Gastrocnemius medialis (tissue), 4 donors: ENCODE data around the gene FBXW4.

ENCODE experiments used
- POLR2A ChIP-seq, 2 donors: fragments of 450-650 bp; IDR thresholded peaks; one replicate each; pipeline ENCODE4 v1.6.1; 2017; ENCODE audit warnings: antibody characterized with exemption in 2 of 2, mild to moderate bottlenecking in 2 of 2, moderate library complexity in 2 of 2
- TF ChIP-seq, protein P1 (sequence below), 5 experiments: fragments of 450-650 bp in 3 of 5; fragments of 200-600 bp in 2 of 5; sonication (generic) in 2 of 5; IDR thresholded peaks in 4 of 5; conservative IDR thresholded peaks in 1 of 5; 1 replicate in 4 of 5; 2 replicates in 1 of 5; pipeline ENCODE4 v1.5.1; 2016 to 2019; ENCODE audit warnings: antibody characterized with exemption in 5 of 5, mild to moderate bottlenecking in 3 of 5, moderate library complexity in 3 of 5

DNA sequence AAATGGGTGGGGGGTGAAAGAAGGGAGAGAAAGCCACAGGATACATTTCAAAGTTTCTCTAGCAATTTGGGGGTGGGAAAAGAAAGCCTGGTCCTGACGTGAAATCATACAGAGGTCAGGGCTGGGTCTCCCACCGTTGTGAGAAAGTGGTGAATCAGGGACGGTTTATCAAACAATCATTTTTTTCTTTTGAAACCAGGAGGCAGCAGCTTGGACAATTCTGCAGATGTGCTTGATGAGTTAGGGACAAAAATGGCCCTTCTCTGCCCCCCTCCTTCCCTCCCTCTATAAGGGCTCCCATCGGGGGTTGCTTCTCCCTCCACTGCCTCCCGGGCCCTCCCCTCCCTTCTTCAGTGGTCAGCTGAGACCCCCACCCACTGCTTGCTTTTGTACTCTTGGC is 43.6 kb downstream of the FBXW4 start:
- TF ChIP-seq, protein P1, sequence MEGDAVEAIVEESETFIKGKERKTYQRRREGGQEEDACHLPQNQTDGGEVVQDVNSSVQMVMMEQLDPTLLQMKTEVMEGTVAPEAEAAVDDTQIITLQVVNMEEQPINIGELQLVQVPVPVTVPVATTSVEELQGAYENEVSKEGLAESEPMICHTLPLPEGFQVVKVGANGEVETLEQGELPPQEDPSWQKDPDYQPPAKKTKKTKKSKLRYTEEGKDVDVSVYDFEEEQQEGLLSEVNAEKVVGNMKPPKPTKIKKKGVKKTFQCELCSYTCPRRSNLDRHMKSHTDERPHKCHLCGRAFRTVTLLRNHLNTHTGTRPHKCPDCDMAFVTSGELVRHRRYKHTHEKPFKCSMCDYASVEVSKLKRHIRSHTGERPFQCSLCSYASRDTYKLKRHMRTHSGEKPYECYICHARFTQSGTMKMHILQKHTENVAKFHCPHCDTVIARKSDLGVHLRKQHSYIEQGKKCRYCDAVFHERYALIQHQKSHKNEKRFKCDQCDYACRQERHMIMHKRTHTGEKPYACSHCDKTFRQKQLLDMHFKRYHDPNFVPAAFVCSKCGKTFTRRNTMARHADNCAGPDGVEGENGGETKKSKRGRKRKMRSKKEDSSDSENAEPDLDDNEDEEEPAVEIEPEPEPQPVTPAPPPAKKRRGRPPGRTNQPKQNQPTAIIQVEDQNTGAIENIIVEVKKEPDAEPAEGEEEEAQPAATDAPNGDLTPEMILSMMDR (IDR thresholded peaks at IDR 0.05 in 4 of 5, conservative IDR thresholded peaks at IDR 0.05 in 1 of 5), result no peak
- no peak for TF ChIP-seq POLR2A (IDR thresholded peaks at IDR 0.05)
